H1 (cell line): ENCODE data around the gene SRSF7.

Experiments
- CBX5 ChIP-seq: fragments of 300-800, 300-1000 bp; sonication (generic); IDR thresholded peaks from 2 replicates; pipeline ENCODE4 v1.7.1; 2016; ENCODE audit warnings: antibody characterized with exemption, low read length, low read depth
- CHD2 ChIP-seq: IDR thresholded peaks from 2 replicates; pipeline ENCODE4 v1.6.1; 2012; ENCODE audit warnings: low read length, improper control_type of control experiment
- EP300 ChIP-seq, 2 experiments: IDR thresholded peaks; 1 replicate in 1 of 2; 2 replicates in 1 of 2; pipeline ENCODE4 v1.6.1; 2011 to 2012; ENCODE audit warnings: low read depth in 2 of 2, low read length in 2 of 2, mild to moderate bottlenecking in 2 of 2, borderline replicate concordance in 1 of 2, inconsistent platforms in 1 of 2, moderate library complexity in 1 of 2
- EZH2 ChIP-seq: fragments of 200-600 bp; sonication (generic); IDR thresholded peaks from 2 replicates; pipeline ENCODE4 v1.7.1; 2012; ENCODE audit warnings: low read depth, mild to moderate bottlenecking, moderate library complexity, low read length, inconsistent platforms; ENCODE audit not compliant: severe bottlenecking
- GABPA ChIP-seq: IDR thresholded peaks from 2 replicates; pipeline ENCODE4 v1.6.1; 2011; ENCODE audit warnings: mild to moderate bottlenecking, low read length, moderate library complexity, borderline replicate concordance; ENCODE audit not compliant: insufficient read depth
- HDAC6 ChIP-seq: IDR thresholded peaks from one replicate; pipeline ENCODE4 v1.7.1; 2012; ENCODE audit warnings: low read depth, mild to moderate bottlenecking, inconsistent platforms, low read length, moderate library complexity
- KDM1A ChIP-seq: fragments of 200-600, 300-600 bp; sonication (generic); IDR thresholded peaks from 2 replicates; pipeline ENCODE4 v1.7.1; 2016; ENCODE audit warnings: mild to moderate bottlenecking, low read length, borderline replicate concordance
- NRF1 ChIP-seq: IDR thresholded peaks from 2 replicates; pipeline ENCODE4 v1.6.1; 2011; ENCODE audit warnings: mild to moderate bottlenecking, low read depth, low read length, improper control_type of control experiment
- POLR2A ChIP-seq, 2 experiments: IDR thresholded peaks; 1 replicate in 1 of 2; 2 replicates in 1 of 2; pipeline ENCODE4 v1.6.1; 2011; ENCODE audit warnings: low read depth in 2 of 2, low read length in 2 of 2, mild to moderate bottlenecking in 2 of 2; ENCODE audit errors: control extremely low read depth in 1 of 2
- POLR2AphosphoS5 ChIP-seq: IDR thresholded peaks from 2 replicates; pipeline ENCODE4 v1.6.1; 2011; ENCODE audit warnings: low read depth, low read length
- SAP30 ChIP-seq: fragments of 300-600 bp; sonication (generic); IDR thresholded peaks from 2 replicates; pipeline ENCODE4 v1.7.1; 2012; ENCODE audit warnings: low read length, moderate library complexity, mild to moderate bottlenecking, inconsistent platforms; ENCODE audit not compliant: insufficient read depth, insufficient replicate concordance
- TCF12 ChIP-seq: IDR thresholded peaks from 2 replicates; pipeline ENCODE4 v1.6.1; 2011; ENCODE audit warnings: low read depth, mild to moderate bottlenecking, low read length
- ZNF274 ChIP-seq: IDR thresholded peaks from 2 replicates; pipeline ENCODE4 v1.7.0; 2012; ENCODE audit warnings: low read length, borderline replicate concordance; ENCODE audit errors: extremely low read depth
- TF ChIP-seq, protein P1 (sequence below), 3 experiments: IDR thresholded peaks; 1 replicate in 2 of 3; 2 replicates in 1 of 3; pipeline versions ENCODE4 v1.5.1 to v1.6.1; 2011; ENCODE audit warnings: low read length in 3 of 3, mild to moderate bottlenecking in 3 of 3, inconsistent platforms in 2 of 3, low read depth in 1 of 3, moderate library complexity in 1 of 3; ENCODE audit not compliant: insufficient read depth in 1 of 3; ENCODE audit errors: control extremely low read depth in 1 of 3

DNA sequence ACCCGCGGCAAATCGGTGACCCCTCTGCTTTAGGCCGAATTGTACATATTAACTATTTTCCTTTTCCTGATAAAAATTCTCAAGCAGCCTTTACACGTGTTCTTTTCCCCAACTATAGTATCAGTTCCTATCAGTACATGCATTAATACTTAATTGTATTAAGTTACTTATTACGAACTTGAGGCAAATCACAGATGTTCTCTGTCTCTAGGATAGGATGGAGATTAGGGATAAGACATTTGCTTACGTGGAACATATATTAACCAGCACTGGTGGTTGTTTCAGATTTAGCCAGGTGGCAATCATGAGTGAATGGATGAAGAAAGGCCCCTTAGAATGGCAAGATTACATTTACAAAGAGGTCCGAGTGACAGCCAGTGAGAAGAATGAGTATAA lies 27.5 kb upstream of the SRSF7 start:
- TF ChIP-seq EP300 (IDR thresholded peaks at IDR 0.05; ENCODE audit: borderline replicate concordance in 1 of 2, low read depth in 2 of 2, low read length in 2 of 2) = no peak
- TF ChIP-seq, protein P1, sequence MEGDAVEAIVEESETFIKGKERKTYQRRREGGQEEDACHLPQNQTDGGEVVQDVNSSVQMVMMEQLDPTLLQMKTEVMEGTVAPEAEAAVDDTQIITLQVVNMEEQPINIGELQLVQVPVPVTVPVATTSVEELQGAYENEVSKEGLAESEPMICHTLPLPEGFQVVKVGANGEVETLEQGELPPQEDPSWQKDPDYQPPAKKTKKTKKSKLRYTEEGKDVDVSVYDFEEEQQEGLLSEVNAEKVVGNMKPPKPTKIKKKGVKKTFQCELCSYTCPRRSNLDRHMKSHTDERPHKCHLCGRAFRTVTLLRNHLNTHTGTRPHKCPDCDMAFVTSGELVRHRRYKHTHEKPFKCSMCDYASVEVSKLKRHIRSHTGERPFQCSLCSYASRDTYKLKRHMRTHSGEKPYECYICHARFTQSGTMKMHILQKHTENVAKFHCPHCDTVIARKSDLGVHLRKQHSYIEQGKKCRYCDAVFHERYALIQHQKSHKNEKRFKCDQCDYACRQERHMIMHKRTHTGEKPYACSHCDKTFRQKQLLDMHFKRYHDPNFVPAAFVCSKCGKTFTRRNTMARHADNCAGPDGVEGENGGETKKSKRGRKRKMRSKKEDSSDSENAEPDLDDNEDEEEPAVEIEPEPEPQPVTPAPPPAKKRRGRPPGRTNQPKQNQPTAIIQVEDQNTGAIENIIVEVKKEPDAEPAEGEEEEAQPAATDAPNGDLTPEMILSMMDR (IDR thresholded peaks at IDR 0.05; ENCODE audit: control extremely low read depth in 1 of 3, insufficient read depth in 1 of 3, low read depth in 1 of 3, low read length in 3 of 3) = no peak
- TF ChIP-seq POLR2AphosphoS5 = no peak
- TF ChIP-seq EZH2 = no peak
- TF ChIP-seq NRF1 = no peak
- TF ChIP-seq CHD2 = no peak
- TF ChIP-seq KDM1A = no peak
- TF ChIP-seq POLR2A (IDR thresholded peaks at IDR 0.05; ENCODE audit: control extremely low read depth in 1 of 2, low read depth in 2 of 2, low read length in 2 of 2) = no peak
- TF ChIP-seq CBX5 = no peak
- no peak for TF ChIP-seq ZNF274
- no peak for TF ChIP-seq SAP30
- TF ChIP-seq HDAC6 = no peak
- no peak for TF ChIP-seq TCF12
- TF ChIP-seq GABPA = no peak
